Measurements from ENCODE around the gene NUTM1.
A peak's percentile ranks its signal among the peaks of the same experiment; 100 is the strongest.
"Not testable (repeated sequence)": the region's sequence is repeated elsewhere in the genome, so short reads cannot be mapped to it uniquely, and the experiment has no call there.

NUTM1 gene

DNA sequence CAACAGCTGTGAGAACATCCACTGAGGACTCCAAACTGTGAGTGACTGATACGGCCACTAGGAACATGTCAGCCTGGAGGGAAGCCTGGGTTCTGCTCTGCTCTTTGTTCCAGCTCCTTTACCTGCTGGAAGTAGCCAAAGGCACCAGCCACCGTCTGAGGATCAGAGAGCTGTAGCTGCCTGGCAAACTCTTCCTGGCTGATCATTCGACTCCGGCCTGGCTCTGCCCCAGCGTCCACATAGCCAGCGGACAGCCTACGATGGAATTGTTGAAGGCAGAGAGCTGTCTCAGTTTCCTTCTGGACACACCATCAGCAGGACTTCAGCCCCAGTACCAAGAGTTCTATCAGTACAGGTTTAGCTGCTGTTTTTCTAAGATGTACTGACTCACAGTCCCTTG, 18.2 kb downstream of the NUTM1 start:
- no peak for DNase-seq (ENCODE audit: insufficient read length, low spot score)
- no peak for FAIRE-seq

GRCh38 chr15:34362047-34362773, 19.1 kb downstream of the NUTM1 start:
- FAIRE-seq: no peak
- DNase-seq (ENCODE audit: insufficient read length, low spot score): no peak

DNA sequence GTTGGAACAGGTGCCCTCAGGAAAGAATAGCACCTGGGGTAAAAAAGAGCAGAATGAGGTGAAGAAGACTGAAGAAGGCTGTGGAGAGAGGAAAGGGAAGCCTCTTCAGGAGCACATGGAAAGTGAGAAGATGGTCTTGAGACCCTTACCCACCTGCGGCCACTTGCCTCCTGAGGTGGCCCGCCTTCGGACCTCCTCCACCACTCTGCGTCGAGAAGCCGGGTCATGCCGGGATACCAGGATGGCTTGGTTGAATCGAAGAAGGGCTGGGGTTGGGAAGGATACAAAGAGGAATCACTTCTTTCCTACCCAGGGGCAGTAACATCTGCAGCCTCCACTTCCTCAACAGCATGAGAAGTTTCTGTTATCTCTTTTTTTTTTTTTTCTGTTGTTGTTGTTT, 20.9 kb downstream of the NUTM1 start:
- DNase-seq (ENCODE audit: insufficient read length, low spot score) (no peak), FAIRE-seq (no peak)

DNA sequence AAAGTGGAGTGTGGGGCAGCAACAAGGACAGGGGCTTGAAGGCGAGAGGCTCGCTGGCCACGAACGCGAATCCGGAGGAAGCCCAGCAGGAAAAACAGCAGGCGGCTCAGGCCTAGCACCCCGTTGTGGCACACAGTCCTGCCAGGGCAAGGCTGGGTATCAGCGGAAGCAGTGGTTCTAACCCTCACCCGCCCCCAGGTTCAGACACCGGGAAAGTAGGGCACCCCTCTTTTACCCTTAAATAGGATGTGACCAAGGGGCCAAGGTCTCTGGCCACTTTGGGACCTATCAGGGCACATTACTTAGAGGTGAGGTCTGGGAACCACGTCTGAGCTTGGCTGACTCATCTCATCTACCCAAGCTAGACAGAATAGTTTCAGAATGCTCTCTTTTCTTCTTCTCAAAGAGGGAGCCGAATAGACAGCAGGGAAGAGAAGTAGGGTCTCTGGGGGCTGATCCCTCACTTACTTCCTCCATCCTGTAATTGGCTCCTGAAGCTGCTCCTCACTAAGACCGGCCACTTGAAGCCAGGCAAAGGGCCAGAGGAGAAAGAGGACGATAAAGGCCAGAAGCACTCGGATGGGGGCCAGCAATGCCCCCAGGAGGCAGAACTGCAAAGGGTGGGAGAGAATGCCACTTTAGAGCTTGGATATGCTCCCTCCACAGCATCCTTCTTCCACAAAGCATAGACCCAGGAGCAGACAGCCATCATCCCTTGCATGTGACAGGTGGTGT, 22.1 kb downstream of the NUTM1 start:
- FAIRE-seq (no peak), DNase-seq (ENCODE audit: insufficient read length, low spot score) (no peak)

DNA sequence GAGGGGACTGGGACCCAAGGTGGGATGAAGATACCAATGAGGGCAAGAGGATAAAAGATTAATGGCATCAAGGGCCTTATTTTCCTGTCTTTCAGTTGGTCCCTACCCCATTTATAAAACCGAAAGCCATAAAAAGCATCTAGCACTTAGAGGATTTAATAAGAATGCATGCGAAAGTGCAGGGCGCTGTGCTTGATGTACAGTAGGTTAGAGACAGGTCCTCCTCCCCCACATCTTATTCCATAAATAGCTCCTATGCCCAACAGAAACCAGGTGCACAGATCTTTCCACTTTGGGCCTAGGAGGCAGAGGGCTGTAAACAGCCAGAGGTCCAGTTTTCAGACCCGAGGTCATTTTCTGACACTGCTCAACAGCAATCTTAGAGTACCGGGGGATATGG, 22.7 kb downstream of the NUTM1 start:
- no peak for FAIRE-seq
- no peak for DNase-seq (ENCODE audit: insufficient read length, low spot score)

- FAIRE-seq (no peak), DNase-seq (ENCODE audit: insufficient read length, low spot score) (peak; percentile 62)
These were observed 23.4 kb downstream of the NUTM1 start for GRCh38 chr15:34366271-34367065.

DNA sequence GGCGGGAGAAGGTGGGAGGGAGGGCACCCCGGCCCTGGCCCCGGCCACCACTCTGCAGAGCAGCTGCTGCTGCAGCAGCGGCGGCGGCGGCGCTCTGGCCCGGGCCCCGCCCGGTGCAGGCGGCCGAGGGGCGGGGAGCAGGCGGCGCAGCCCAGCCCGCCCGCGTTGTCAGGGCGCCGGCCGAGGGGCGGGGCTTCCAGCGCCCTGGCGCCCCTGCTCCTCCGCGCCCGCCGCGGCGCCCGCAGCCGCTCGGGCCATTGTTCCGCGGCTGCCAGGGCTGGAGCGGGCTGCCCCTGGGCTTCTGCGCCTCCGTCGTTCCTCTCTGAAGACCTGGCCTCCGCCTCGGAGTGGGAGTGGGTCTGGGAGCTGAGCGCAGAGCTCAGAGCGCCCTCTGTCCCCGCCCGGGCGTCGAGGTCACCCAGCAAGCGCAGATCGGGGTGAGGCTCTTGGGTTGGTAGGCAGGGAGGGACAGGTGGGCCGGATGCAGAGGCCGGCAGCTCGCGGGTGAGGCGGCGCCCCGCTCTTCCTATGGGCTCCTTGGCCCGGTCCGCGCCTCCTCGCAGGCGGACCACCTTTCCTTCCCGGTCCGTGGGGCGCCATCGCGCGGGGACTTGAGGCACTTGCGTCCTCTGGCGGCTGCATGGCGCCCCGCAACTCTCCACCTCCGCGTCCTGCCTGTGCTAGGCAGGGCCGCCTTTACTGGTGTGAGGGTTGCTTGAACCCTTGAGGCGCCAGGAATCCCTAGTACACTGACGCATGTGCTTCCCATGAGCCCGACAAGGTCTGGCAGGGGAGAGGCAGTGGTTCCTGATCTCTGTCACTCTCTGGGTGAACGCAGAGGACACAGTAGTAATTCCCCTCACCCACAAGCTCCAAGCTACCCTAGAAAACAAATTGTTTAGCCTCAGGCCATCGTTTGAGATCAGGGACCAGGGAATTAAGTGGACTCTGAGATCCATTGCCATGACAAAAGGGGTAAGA, 24.3 kb downstream of the NUTM1 start, which contains the start of gene LPCAT4:
TSS of gene LPCAT4 (minus strand) at position 96 of the 981 bp plus-strand sequence. CDS start 96 bp downstream, outside the sequence.
- FAIRE-seq (peak; percentile 74), DNase-seq (ENCODE audit: insufficient read length, low spot score) (peak; percentile 70)

DNA sequence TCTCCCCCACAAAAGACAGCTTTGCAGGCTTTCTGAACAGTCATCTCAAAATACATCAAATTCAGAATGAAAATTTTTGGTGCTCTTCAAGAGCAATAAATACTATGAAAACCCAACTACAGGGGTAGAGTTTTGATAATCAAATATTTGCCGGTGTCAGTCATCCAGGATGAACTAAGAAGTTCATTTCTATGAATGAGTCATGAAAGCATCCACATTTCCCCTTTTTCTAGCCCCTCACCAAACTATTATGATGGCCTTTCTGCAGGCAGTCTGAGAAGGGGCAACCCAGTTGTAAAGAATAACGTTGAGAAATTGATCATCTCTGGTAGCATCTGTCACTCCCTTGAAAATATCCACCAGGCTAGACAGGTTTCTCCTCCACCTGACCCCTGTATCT, 27.0 kb downstream of the NUTM1 start:
- DNase-seq (ENCODE audit: insufficient read length, low spot score) (no peak), FAIRE-seq (no peak)

DNA sequence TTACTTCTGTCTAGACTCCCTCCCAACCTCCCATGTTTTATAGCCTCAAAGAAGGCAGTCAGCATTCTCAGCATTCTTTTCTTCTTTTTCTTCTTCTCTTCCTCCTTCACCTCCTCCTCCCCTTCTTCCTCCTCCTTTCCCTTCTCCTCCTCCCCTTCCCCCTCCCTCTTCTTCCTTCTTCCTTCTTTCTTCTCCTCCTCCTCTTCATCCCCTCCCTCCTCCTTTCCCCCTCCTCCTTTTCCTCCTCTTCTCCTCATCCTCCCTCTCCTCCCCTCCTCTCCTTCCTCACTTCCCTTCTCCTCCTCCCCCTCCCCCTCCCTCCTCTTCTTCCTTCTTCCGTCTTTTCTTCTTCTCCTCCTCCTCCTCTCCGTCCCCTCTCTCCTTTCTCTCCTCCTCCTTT, 27.5 kb downstream of the NUTM1 start:
- FAIRE-seq: no peak
- DNase-seq (ENCODE audit: insufficient read length, low spot score): no peak

DNA sequence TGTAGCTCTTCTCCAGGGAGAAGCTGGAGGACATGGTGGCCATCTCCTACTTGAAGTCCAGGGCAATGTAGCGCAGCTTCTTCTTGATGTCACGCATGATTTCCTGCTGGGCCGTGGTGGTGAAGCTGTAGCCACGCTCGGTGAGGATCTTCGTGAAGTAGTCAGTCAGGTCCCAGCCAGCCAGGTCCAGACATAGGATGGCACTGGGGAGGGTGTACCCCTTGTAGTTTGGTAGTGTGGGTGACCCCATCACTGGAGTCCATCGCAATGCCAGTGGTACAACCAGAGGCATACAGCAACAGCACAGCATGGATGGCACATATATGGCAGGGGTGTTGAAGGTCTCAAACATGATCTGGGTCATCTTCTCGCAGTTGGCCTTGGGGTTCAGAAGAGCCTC, 30.8 kb downstream of the NUTM1 start:
- DNase-seq (ENCODE audit: insufficient read length, low spot score) (no peak), FAIRE-seq (peak; percentile 33)

GRCh38 chr15:34374816-34375215, 31.7 kb downstream of the NUTM1 start:
- DNase-seq (ENCODE audit: insufficient read length, low spot score): no peak
- no peak for FAIRE-seq

DNA sequence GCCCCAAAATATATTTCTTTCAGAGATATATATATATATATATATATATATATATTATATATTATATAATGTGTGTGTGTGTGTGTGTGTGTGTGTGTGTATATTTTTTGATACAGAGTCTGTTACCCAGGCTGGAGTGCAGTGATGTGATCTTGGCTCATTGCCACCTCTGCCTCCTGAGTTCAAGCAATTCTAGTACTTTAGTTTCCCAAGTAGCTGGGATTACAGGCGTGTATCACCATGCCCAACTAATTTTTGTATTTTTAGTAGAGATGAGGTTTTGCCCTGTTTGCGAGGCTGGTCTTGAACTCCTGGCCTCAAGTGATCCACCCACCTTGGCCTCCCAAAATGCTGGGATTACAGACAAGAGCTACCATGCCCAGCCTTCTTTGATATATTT, 32.4 kb downstream of the NUTM1 start:
- FAIRE-seq: not testable (repeated sequence)

GRCh38 chr15:34376856-34377255, 33.7 kb downstream of the NUTM1 start:
- no peak for FAIRE-seq
- no peak for DNase-seq (ENCODE audit: insufficient read length, low spot score)

More for the DNA sequence above, 32.4 kb downstream of the NUTM1 start:
- not testable (repeated sequence) for DNase-seq (ENCODE audit: insufficient read length, low spot score)

DNA sequence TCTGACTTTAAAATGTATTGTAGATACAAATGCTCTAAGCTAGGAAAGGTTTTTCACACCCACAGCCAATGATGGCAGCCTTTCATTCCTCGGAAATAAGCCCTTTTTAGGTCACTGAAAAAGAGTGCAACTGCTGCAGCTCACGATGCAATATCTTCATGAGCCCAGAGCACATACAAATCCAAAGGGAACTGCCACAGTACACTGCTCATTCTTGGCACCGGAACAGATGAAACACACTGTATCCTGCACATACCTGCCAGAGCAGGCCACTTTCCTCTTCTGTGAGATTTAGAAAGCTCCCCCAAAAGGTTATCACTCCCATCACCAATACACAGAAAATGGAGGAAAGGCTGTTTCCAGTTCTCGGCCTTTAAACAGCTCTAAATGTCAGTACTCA, 37.4 kb downstream of the NUTM1 start:
- FAIRE-seq; DNase-seq (ENCODE audit: insufficient read length, low spot score): not testable (repeated sequence)

DNA sequence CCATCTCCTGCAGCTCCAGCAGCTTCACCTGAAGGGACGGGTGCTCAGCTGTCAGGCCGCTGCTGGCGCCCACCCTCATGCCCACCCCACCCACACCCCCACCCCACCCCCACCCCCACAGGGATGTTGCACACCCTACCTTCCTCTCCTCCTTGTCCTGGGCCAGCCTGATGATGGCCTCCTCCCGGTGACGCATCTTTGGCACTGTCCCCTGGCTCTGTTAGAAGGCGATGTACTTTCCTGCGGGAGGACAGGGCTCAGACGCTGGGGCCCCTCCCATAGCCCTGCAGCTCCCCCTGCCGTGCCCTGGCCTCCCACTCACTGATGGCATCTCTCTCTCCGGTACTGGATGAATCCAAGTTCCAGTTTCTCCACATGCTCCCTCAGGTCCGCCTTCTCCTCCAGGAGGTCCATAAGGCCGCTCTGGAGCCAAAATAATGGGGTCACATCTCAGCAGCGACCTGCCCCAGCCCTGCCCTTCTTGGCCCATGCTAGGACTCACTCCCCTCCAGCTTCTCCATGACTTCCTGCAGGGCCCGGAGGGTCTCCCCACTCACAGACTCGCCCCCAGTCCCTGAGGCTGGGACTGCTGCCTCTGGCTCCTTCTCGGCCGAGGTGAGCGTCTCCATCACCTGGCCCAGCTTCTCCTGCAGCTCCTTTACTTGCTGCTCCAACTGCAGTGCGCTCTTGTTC, 38.9 kb downstream of the NUTM1 start:
- not testable (repeated sequence) for DNase-seq (ENCODE audit: insufficient read length, low spot score); FAIRE-seq

GRCh38 chr15:34389594-34390086, 46.5 kb downstream of the NUTM1 start:
- FAIRE-seq; DNase-seq (ENCODE audit: insufficient read length, low spot score): not testable (repeated sequence)

DNA sequence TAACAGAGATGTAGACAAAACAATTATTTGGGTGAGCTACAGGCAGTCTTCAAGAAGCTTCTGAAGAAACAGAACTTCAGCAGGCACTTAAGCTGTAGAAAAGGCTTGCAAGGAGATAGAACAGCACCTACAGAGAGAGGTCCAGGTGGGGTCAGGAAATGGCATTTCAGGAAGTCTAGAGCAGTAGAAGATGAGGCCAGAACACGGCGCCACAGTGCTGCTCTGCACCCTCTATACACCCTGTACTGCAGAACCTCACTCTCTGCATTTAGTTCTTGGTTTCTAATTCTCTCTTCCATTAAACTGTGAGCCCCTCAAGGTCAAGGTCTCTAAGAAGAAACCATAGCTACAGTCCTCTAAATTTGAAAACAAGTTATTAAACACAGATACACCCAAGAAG, 49.9 kb downstream of the NUTM1 start:
- not testable (repeated sequence) for DNase-seq (ENCODE audit: insufficient read length, low spot score); FAIRE-seq

DNA sequence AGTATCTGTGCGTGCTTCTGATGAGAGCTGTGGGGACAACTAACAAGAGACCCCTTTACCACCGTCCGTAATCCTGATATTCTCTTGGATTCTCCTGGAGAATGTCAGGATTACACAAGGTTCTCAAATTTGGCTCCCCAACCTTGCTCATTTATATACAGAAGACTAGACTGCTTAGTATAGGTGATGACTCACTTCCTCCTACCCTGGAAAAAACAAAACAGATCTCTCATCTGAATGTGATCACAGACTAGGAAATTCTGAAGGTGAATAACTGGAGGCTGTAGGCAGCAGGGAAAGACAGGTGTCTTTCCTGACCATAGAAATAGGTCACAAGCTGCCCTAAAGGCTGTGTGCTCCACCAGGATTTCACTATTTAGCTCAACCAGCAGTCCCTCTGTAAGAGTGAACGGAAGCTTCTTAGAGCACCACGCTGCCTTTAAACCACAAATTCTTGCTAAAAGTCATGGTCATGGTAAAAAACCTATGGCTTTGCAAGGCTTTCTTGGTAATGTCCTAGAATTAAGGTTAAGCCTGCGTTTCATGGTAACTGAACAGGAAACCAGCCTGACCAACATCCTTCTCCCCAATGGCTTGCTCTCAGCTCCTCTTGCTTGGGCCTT, 54.6 kb downstream of the NUTM1 start:
- FAIRE-seq; DNase-seq (ENCODE audit: insufficient read length, low spot score): not testable (repeated sequence)

- not testable (repeated sequence) for FAIRE-seq
These were observed 60.1 kb downstream of the NUTM1 start for GRCh38 chr15:34403160-34403598.

More at GRCh38 chr15:34403160-34403598, 60.1 kb downstream of the NUTM1 start:
- not testable (repeated sequence) for DNase-seq (ENCODE audit: insufficient read length, low spot score)
